HCT116 (cell line): ENCODE measurements around the gene ADAM8.

Experiments used
- EZH2 ChIP-seq: fragments of 200-600 bp; sonication (generic); IDR thresholded peaks from 2 replicates; pipeline ENCODE4 v1.6.1; 2017; ENCODE audit warnings: antibody characterized with exemption, mixed run types
- POLR2A ChIP-seq: IDR thresholded peaks from 2 replicates; pipeline ENCODE4 v1.7.0; 2011; ENCODE audit warnings: borderline replicate concordance; ENCODE audit not compliant: insufficient read depth, insufficient read length; ENCODE audit errors: extremely low read depth
- POLR2AphosphoS5 ChIP-seq: IDR thresholded peaks from 2 replicates; pipeline ENCODE4 v1.6.1; 2011; ENCODE audit warnings: mild to moderate bottlenecking, low read depth, low read length, moderate library complexity
- SIN3A ChIP-seq: IDR thresholded peaks from 2 replicates; pipeline ENCODE4 v1.6.1; 2012; ENCODE audit warnings: low read depth
- YY1 ChIP-seq: IDR thresholded peaks from 2 replicates; pipeline ENCODE4 v1.6.1; 2011; ENCODE audit warnings: low read length, low read depth, moderate library complexity, mild to moderate bottlenecking; ENCODE audit not compliant: insufficient replicate concordance; ENCODE audit errors: extremely low read depth
- ZFX ChIP-seq: fragments of 450-650 bp; IDR thresholded peaks from 2 replicates; pipeline ENCODE4 v1.6.1; 2017
- ZNF274 ChIP-seq: fragments of 200-500 bp; sonication (Bioruptor generic); IDR thresholded peaks from 2 replicates; pipeline ENCODE4 v1.6.1; 2014; ENCODE audit warnings: mild to moderate bottlenecking, low read depth, low read length, inconsistent platforms
- TF ChIP-seq, protein P1 (sequence below), 3 experiments: fragments of 200-600 bp in 1 of 3; sonication (generic) in 1 of 3; IDR thresholded peaks in 2 of 3; conservative IDR thresholded peaks in 1 of 3; 2 replicates each; pipeline ENCODE4 v1.5.1; 2012 to 2017; ENCODE audit warnings: low read depth in 2 of 3, low read length in 2 of 3, antibody characterized with exemption in 1 of 3, borderline replicate concordance in 1 of 3, control low read depth in 1 of 3, mild to moderate bottlenecking in 1 of 3, mixed read lengths in 1 of 3, mixed run types in 1 of 3, moderate library complexity in 1 of 3; ENCODE audit not compliant: insufficient read depth in 1 of 3

DNA sequence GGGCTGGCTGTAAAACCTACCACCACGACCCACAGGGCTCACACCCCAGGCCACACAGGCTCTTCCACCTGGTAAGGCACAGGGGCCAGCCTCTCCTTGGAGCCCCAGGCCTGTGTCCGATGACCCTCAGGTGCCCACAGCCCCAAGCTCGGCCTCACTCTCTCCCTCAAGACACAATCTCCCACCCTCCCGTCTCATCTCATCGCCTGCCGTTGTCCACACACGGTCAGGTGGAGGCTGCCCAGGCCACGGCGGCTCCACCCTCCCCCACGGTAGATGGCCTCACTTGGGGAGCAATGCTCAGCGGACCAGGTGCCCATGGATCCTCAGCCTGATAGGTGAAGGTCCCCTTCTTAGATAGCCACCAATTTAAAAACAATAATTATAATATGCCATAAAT lies 55.3 kb downstream of the ADAM8 start:
- no peak for TF ChIP-seq SIN3A
- TF ChIP-seq POLR2A = no peak
- TF ChIP-seq ZNF274 = no peak
- no peak for TF ChIP-seq EZH2
- no peak for TF ChIP-seq POLR2AphosphoS5
- TF ChIP-seq, protein P1, sequence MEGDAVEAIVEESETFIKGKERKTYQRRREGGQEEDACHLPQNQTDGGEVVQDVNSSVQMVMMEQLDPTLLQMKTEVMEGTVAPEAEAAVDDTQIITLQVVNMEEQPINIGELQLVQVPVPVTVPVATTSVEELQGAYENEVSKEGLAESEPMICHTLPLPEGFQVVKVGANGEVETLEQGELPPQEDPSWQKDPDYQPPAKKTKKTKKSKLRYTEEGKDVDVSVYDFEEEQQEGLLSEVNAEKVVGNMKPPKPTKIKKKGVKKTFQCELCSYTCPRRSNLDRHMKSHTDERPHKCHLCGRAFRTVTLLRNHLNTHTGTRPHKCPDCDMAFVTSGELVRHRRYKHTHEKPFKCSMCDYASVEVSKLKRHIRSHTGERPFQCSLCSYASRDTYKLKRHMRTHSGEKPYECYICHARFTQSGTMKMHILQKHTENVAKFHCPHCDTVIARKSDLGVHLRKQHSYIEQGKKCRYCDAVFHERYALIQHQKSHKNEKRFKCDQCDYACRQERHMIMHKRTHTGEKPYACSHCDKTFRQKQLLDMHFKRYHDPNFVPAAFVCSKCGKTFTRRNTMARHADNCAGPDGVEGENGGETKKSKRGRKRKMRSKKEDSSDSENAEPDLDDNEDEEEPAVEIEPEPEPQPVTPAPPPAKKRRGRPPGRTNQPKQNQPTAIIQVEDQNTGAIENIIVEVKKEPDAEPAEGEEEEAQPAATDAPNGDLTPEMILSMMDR (IDR thresholded peaks at IDR 0.05 in 2 of 3, conservative IDR thresholded peaks at IDR 0.05 in 1 of 3; ENCODE audit: borderline replicate concordance in 1 of 3, insufficient read depth in 1 of 3, low read depth in 2 of 3, low read length in 2 of 3) = no peak
- TF ChIP-seq YY1 = no peak
- no peak for TF ChIP-seq ZFX
